GM23338 (cell line): ENCODE results near the gene CIAPIN1. TPM values are rescaled to one million over a fixed set of nuclear protein-coding genes. Genes with fewer than 3 reads are reported as not detected.

Experiments used
- ATAC-seq: fragments of 200-7000 bp; cut with Tn5 transposase; 3 replicates; pipeline ENCODE4 v1.9.1; 2020
- DNase-seq: peaks from one replicate; pipeline ENCODE4 v3.0.0-alpha.2; 2015; ENCODE audit warnings: low spot score
- H2AFZ ChIP-seq: fragments of 200-600 bp; sonication (generic); 2 replicates; pipeline ENCODE4 v1.8.0; 2016; ENCODE audit warnings: antibody characterized with exemption, mild to moderate bottlenecking, moderate library complexity
- H3F3A ChIP-seq: fragments of 200-600 bp; sonication (generic); replicated peaks from 2 replicates; pipeline ENCODE4 v1.8.0; 2017; ENCODE audit warnings: antibody characterized with exemption, mixed run types, low read depth
- H3K27ac ChIP-seq: fragments of 200-600 bp; sonication (generic); 2 replicates; pipeline ENCODE4 v1.6.1; 2016; ENCODE audit warnings: low read depth
- H3K27me3 ChIP-seq: fragments of 200-600 bp; sonication (generic); 2 replicates; pipeline ENCODE4 v1.8.0; 2016; ENCODE audit warnings: mild to moderate bottlenecking, mixed run types, moderate library complexity; ENCODE audit not compliant: insufficient read depth
- H3K36me3 ChIP-seq: fragments of 200-600 bp; sonication (generic); 2 replicates; pipeline ENCODE4 v1.8.0; 2016; ENCODE audit warnings: mild to moderate bottlenecking; ENCODE audit not compliant: insufficient read depth
- H3K4me1 ChIP-seq: fragments of 200-600 bp; sonication (generic); 2 replicates; pipeline ENCODE4 v1.8.0; 2016; ENCODE audit warnings: mild to moderate bottlenecking, moderate library complexity; ENCODE audit not compliant: insufficient read depth
- H3K4me2 ChIP-seq: fragments of 200-600 bp; sonication (generic); 2 replicates; pipeline ENCODE4 v1.7.1; 2017; ENCODE audit warnings: mixed run types
- H3K4me3 ChIP-seq: fragments of 200-600 bp; sonication (generic); 2 replicates; pipeline ENCODE4 v1.6.1; 2016; ENCODE audit warnings: mixed run types
- H3K79me2 ChIP-seq: fragments of 200-600 bp; sonication (generic); replicated peaks from 2 replicates; pipeline ENCODE4 v1.8.0; 2017; ENCODE audit warnings: mild to moderate bottlenecking; ENCODE audit not compliant: insufficient read depth
- H3K9me2 ChIP-seq: fragments of 200-600 bp; sonication (generic); 2 replicates; pipeline ENCODE4 v1.8.0; 2017; ENCODE audit not compliant: insufficient read depth
- H4K20me1 ChIP-seq: fragments of 200-600 bp; sonication (generic); replicated peaks from 2 replicates; pipeline ENCODE4 v1.8.0; 2017; ENCODE audit warnings: mild to moderate bottlenecking; ENCODE audit not compliant: insufficient read depth
- H3K27ac Mint-ChIP-seq: 2 replicates; pipeline ENCODE4 v1.8.0; 2020; ENCODE audit warnings: inconsistent platforms, mild to moderate bottlenecking, moderate library complexity, mixed read lengths
- H3K27me3 Mint-ChIP-seq: 3 replicates; pipeline ENCODE4 v1.8.0; 2022; ENCODE audit warnings: low read depth, mild to moderate bottlenecking, moderate library complexity, mixed read lengths, inconsistent platforms; ENCODE audit not compliant: insufficient read depth, poor library complexity
- H3K36me3 Mint-ChIP-seq: 3 replicates; pipeline ENCODE4 v1.8.0; 2021; ENCODE audit warnings: low read depth, mild to moderate bottlenecking, inconsistent platforms, moderate library complexity, mixed read lengths
- H3K4me1 Mint-ChIP-seq: 3 replicates; pipeline ENCODE4 v1.8.0; 2020; ENCODE audit warnings: mild to moderate bottlenecking, inconsistent platforms, mixed read lengths
- H3K4me3 Mint-ChIP-seq: 3 replicates; pipeline ENCODE4 v1.8.0; 2021; ENCODE audit warnings: moderate library complexity, mild to moderate bottlenecking, inconsistent platforms, mixed read lengths
- H3K9me3 Mint-ChIP-seq: 3 replicates; pipeline ENCODE4 v1.8.0; 2020; ENCODE audit warnings: moderate library complexity, mild to moderate bottlenecking, inconsistent platforms, mixed read lengths
- CREB1 ChIP-seq: fragments of 250-450 bp; sonication (Bioruptor Pico); IDR thresholded peaks from 2 replicates; pipeline ENCODE4 v1.5.0; 2020; ENCODE audit warnings: low read depth, mild to moderate bottlenecking, moderate library complexity
- CTCF ChIP-seq, 2 experiments: fragments of 200-600 bp in 1 of 2; sonication (generic) in 1 of 2; conservative IDR thresholded peaks; 2 replicates each; pipeline versions ENCODE4 v1.5.1 to v1.6.1; 2016 to 2017; ENCODE audit warnings: antibody characterized with exemption in 2 of 2, low read depth in 2 of 2, mild to moderate bottlenecking in 2 of 2, moderate library complexity in 1 of 2
- EZH2 ChIP-seq: fragments of 200-600 bp; sonication (generic); IDR thresholded peaks from one replicate; pipeline ENCODE4 v1.8.0; 2017; ENCODE audit warnings: antibody characterized with exemption, mild to moderate bottlenecking, low read depth; ENCODE audit not compliant: unreplicated experiment
- EZH2phosphoT487 ChIP-seq: fragments of 200-600 bp; sonication (generic); IDR thresholded peaks from one replicate; pipeline ENCODE4 v1.8.1; 2018; ENCODE audit warnings: antibody characterized with exemption; ENCODE audit not compliant: unreplicated experiment
- REST ChIP-seq: IDR thresholded peaks from one replicate; pipeline ENCODE4 v1.6.1; 2018; ENCODE audit warnings: antibody characterized with exemption; ENCODE audit not compliant: unreplicated experiment
- STAT1 ChIP-seq: IDR thresholded peaks from one replicate; pipeline ENCODE4 v1.6.1; 2016; ENCODE audit warnings: antibody characterized with exemption; ENCODE audit not compliant: unreplicated experiment
- ZNF114 ChIP-seq: fragments of 250-450 bp; sonication (Bioruptor Pico); IDR thresholded peaks from 2 replicates; pipeline ENCODE4 v1.5.0; 2020; ENCODE audit warnings: mild to moderate bottlenecking, moderate library complexity
- ZNF462 ChIP-seq: fragments of 250-450 bp; sonication (Bioruptor Pico); IDR thresholded peaks from 2 replicates; pipeline ENCODE4 v1.5.0; 2020; ENCODE audit warnings: mild to moderate bottlenecking, moderate library complexity
- polyA plus RNA-seq: library from polyadenylated mRNA; unstranded; fragments of >200 nt; fragmentation: Nextera tagmentation; extraction: Ambion mirVana; gene quantifications from 2 replicates; pipeline ENCODE4 v1.2.1, GENCODE V29; 2016
- total RNA-seq: library from RNA; depleted of rRNA; stranded (reverse); fragments of >200 nt; shearing (Covaris generic); gene quantifications from 2 replicates; pipeline ENCODE4 v1.2.3, GENCODE V29; 2014

The CIAPIN1 gene
- total and polyA plus RNA-seq, 2 experiments from 2014 or later: 36.5 to 75.4 TPM

- Histone ChIP-seq H3K4me3 (no peak overlapping the region), H3K36me3 (no peaks in the 10 kb centered on the region), H3K4me2 (no peak overlapping the region), H3K27me3 (no peaks in the 10 kb centered on the region), H3K79me2 (no peaks in the 10 kb centered on the region), H3F3A (0 out of 2 replicates have a peak, but pooled peaks cover 4% of the 10 kb centered on the region), H3K27ac (no peak overlapping the region), H4K20me1 (no peaks in the 10 kb centered on the region), H3K4me1 (no peaks in the 10 kb centered on the region), H2AFZ (no peak overlapping the region), H3K9me2 (no peaks in the 10 kb centered on the region)
- peaks cover 4% of the 10 kb centered on the region for H3K4me1 Mint-ChIP-seq
- H3K27ac Mint-ChIP-seq: no peak overlapping the region
- H3K36me3 Mint-ChIP-seq: no peaks in the 10 kb centered on the region
- H3K9me3 Mint-ChIP-seq: no peaks in the 10 kb centered on the region; the same call in 2 of the 3 replicates
- DNase-seq: no peak
- H3K4me3 Mint-ChIP-seq: no peak overlapping the region; the same call in 2 of the 3 replicates
- no peak for ATAC-seq
- H3K27me3 Mint-ChIP-seq: peaks cover 13% of the 10 kb centered on the region
- TF ChIP-seq STAT1 (no peak), REST (no peak), EZH2phosphoT487 (no peak), CTCF (conservative IDR thresholded peaks at IDR 0.05; ENCODE audit: low read depth in 2 of 2) (no peak), EZH2 (no peak), ZNF462 (CRISPR knock-in tag) (no peak), ZNF114 (CRISPR knock-in tag) (no peak), CREB1 (CRISPR knock-in tag) (no peak)
These were observed 62.7 kb downstream of the CIAPIN1 start for GRCh38 chr16:57384248-57385070.
